Measurements from ENCODE around the gene APBA2. TPM values are rescaled to one million over a fixed set of nuclear protein-coding genes. Genes with fewer than 3 reads are reported as not detected.
"Not testable (repeated sequence)": the region's sequence is repeated elsewhere in the genome, so short reads cannot be mapped to it uniquely, and the experiment has no call there.

The APBA2 gene
- total and polyA plus RNA-seq, 10 donors: 5.8 to 33.8 (median 18.3) TPM

DNA sequence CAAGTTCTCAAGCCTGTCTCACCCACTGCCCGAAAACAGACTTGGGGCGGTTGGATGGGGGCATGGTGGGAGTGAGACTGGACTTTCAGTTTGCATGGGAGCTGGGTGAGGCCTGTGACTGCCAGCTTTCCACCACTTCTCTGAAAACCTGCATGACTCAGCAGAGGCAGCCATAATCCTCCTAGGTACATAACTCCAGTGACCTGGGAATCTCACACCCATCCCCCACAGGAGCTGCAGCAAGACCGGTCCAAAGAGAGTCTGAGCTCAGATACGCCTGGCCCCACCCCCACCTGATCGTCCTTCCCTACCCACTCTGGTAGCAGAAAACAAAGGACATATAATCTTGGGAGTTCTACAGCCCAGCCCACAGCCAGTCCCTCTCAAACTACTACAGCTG is 276.6 kb downstream of the APBA2 start:
- no peaks in the 10 kb centered on the region for H3K4me1 ChIP-seq
- TF ChIP-seq POLR2A (IDR thresholded peaks at IDR 0.05): no peak
- TF ChIP-seq, protein P1, sequence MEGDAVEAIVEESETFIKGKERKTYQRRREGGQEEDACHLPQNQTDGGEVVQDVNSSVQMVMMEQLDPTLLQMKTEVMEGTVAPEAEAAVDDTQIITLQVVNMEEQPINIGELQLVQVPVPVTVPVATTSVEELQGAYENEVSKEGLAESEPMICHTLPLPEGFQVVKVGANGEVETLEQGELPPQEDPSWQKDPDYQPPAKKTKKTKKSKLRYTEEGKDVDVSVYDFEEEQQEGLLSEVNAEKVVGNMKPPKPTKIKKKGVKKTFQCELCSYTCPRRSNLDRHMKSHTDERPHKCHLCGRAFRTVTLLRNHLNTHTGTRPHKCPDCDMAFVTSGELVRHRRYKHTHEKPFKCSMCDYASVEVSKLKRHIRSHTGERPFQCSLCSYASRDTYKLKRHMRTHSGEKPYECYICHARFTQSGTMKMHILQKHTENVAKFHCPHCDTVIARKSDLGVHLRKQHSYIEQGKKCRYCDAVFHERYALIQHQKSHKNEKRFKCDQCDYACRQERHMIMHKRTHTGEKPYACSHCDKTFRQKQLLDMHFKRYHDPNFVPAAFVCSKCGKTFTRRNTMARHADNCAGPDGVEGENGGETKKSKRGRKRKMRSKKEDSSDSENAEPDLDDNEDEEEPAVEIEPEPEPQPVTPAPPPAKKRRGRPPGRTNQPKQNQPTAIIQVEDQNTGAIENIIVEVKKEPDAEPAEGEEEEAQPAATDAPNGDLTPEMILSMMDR (IDR thresholded peaks at IDR 0.05 in 8 of 11, conservative IDR thresholded peaks at IDR 0.05 in 3 of 11): no peak
- TF ChIP-seq POLR2AphosphoS5 (IDR thresholded peaks at IDR 0.05): no peak
- peaks cover 0 to 5% (median 0%) of the 10 kb centered on the region in 7 donors for H3K27me3 ChIP-seq (replicated peaks in 1 of 7)
- H3K27ac ChIP-seq: no peak overlapping the region
- no peaks in the 10 kb centered on the region for H3K36me3 ChIP-seq
- no peak for DNase-seq
- H3K4me3 ChIP-seq: no peak overlapping the region
- H3K9me3 ChIP-seq: peaks cover 0 to 41% (median 23%) of the 10 kb centered on the region in 8 donors
- WGBS, 5 donors: 90 to 97% (median 94%) methylated on average over 5 of the region's 5 CpGs
- intact Hi-C loops (cut with DNase I; ENCODE audit: low total_unique reads): no loop called here

DNA sequence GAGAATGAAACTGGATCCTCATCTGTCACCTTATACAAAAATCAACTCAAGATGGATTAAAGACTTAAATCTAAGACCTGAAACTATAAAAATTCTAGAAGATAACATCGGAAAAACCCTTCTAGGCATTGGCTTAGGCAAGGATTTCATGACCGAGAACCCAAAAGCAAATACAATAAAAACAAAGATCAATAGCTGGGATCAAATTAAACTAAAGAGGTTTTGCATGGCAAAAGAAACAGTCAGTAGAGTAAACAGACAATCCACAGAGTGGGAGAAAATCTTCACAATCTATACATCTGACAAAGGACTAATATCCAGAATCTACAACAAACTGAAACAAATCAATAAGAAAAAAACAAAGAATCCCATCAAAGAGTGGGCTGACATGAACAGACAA is 281.3 kb downstream of the APBA2 start:
- DNase-seq; H3K27ac ChIP-seq; H3K27me3 ChIP-seq (replicated peaks in 1 of 7); intact Hi-C loops (cut with DNase I; ENCODE audit: low total_unique reads); H3K36me3 ChIP-seq; H3K4me3 ChIP-seq; H3K4me1 ChIP-seq: not testable (repeated sequence)
- 92 to 94% (median 93%) methylated on average over 2 of the region's 2 CpGs for WGBS, 5 donors
- H3K9me3 ChIP-seq: peaks cover 0 to 20% (median 8%) of the 10 kb centered on the region in 8 donors

Other genes starting within 250 kb of the APBA2 start
- gene GOLGA8M, start 173.6 kb upstream of the APBA2 start, total RNA-seq: 1 to 10 TPM in 6 of 7 donors, not detected in 1; 1.8 to 3.7 (median 2.4) TPM
- under 1 TPM in 1 of 3 donors, not detected in 2; 0.74 TPM for gene GOLGA8M, start 173.6 kb upstream of the APBA2 start, polyA plus RNA-seq
- gene GOLGA6L7, start 37.3 kb upstream of the APBA2 start, total RNA-seq: not detected
- gene GOLGA6L7, start 37.3 kb upstream of the APBA2 start, polyA plus RNA-seq: not detected